ENCODE measurements around the gene RASL10B. TPM values are rescaled to one million over a fixed set of nuclear protein-coding genes. Genes with fewer than 3 reads are reported as not detected.
A peak's percentile ranks its signal among the peaks of the same experiment; 100 is the strongest.

The RASL10B gene
- total and polyA plus RNA-seq, 3 experiments from 2014 or later, result 0.12 to 0.80 (median 0.79) TPM

DNA sequence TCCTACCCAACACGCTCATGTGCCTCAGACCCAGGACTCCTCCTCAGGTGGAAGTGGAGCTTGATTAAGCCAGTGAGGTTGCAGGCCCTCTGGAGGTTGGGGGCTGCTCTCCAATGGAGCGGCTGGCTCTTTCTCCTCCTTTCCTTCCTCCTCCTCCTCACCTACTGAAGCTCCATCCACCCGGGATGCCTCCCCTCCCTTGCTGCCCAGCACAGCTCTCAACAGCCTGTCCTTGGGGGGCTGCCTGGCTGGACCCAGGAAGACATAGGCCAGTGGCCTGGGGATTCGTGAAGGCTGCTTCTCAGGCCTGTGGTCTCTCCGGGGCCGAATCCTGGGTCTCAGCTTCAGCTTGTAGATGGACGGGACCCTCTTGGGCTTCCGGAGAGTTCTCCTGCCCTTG, 13.4 kb downstream of the RASL10B start:
- Mint-ChIP-seq H3K27ac (no peak overlapping the region), H3K9me3 (no peaks in the 10 kb centered on the region), H3K4me3 (no peak overlapping the region), H3K4me1 (peaks cover 0 to 22% (median 6%) of the 10 kb centered on the region in 3 donors), H3K27me3 (peaks cover 39 to 50% of the 10 kb centered on the region in 2 donors), H3K36me3 (no peaks in the 10 kb centered on the region)
- H3K36me3 ChIP-seq (ENCODE audit: insufficient read depth, low read length), result no peaks in the 10 kb centered on the region
- H3K4me3 ChIP-seq (ENCODE audit: low read length), result no peak overlapping the region
- no peak for DNase-seq
- H3K9me3 ChIP-seq (ENCODE audit: low read length), result no peaks in the 10 kb centered on the region
- peaks cover 37% of the 10 kb centered on the region for H3K27me3 ChIP-seq (ENCODE audit: insufficient read depth, low read length, poor library complexity, severe bottlenecking)
- peaks cover 6% of the 10 kb centered on the region for H3K4me1 ChIP-seq (ENCODE audit: insufficient read depth, low read length)
- no peak overlapping the region for H3K27ac ChIP-seq (ENCODE audit: low read depth, low read length)
- CTCF ChIA-PET, result interaction anchor here (1.6 kb wide), 1 partner anchor 20 kb away, joined by 4 read pairs; no protein-coding TSS in a partner anchor
- POLR2A ChIA-PET, result no interaction called here

GRCh38 chr17:35745246-35745645, 13.8 kb downstream of the RASL10B start:
- H3K9me3 Mint-ChIP-seq, result no peaks in the 10 kb centered on the region
- no peaks in the 10 kb centered on the region for H3K9me3 ChIP-seq (ENCODE audit: low read length)
- no peak overlapping the region for H3K27ac Mint-ChIP-seq
- peaks cover 39% of the 10 kb centered on the region for H3K27me3 ChIP-seq (ENCODE audit: insufficient read depth, low read length, poor library complexity, severe bottlenecking)
- H3K4me3 Mint-ChIP-seq, result no peak overlapping the region
- POLR2A ChIA-PET, result no interaction called here
- no peak overlapping the region for H3K4me3 ChIP-seq (ENCODE audit: low read length)
- H3K27ac ChIP-seq (ENCODE audit: low read depth, low read length), result no peak overlapping the region
- peaks cover 6% of the 10 kb centered on the region for H3K4me1 ChIP-seq (ENCODE audit: insufficient read depth, low read length)
- no peaks in the 10 kb centered on the region for H3K36me3 ChIP-seq (ENCODE audit: insufficient read depth, low read length)
- peaks cover 41 to 53% of the 10 kb centered on the region in 2 donors for H3K27me3 Mint-ChIP-seq
- peaks cover 4 to 25% (median 7%) of the 10 kb centered on the region in 3 donors for H3K4me1 Mint-ChIP-seq
- no peaks in the 10 kb centered on the region for H3K36me3 Mint-ChIP-seq
- CTCF ChIA-PET, result interaction anchor here (1.6 kb wide), 1 partner anchor 19 kb away, joined by 4 read pairs; no protein-coding TSS in a partner anchor
- no peak for DNase-seq

DNA sequence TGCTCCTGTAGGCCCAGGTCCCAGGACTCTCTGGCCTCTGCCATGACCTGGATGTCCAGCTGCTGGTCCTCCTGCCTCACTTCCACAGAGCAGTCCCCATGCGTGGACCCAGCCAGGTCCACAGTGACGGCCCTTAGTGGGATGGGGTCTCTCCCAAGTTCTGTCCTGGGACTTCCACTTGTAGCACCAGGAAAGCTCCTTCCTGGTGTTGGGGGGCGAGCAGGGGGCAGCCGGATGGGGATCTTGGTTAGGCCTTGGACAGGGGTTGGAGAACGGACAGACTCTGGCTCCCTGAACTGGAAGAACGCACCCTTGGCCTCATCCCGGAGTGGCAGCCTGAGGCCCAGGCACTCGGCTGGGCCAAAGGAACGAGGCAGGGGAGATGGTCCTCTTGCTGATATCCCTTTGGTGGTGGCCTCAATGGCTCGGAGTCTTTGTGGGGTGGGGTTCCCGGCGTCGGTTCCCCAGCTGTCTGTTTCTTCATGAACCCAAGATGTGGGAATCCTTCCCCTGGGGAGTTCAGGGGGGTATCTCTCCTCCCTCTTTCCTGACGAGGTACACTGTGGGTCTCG, 14.4 kb downstream of the RASL10B start:
- no peak for DNase-seq
- Histone ChIP-seq H3K36me3 (ENCODE audit: insufficient read depth, low read length) (no peaks in the 10 kb centered on the region), H3K27me3 (ENCODE audit: insufficient read depth, low read length, poor library complexity, severe bottlenecking) (peaks cover 44% of the 10 kb centered on the region), H3K4me3 (ENCODE audit: low read length) (no peak overlapping the region), H3K9me3 (ENCODE audit: low read length) (no peaks in the 10 kb centered on the region), H3K4me1 (ENCODE audit: insufficient read depth, low read length) (peaks cover 6% of the 10 kb centered on the region), H3K27ac (ENCODE audit: low read depth, low read length) (no peak overlapping the region)
- H3K27ac Mint-ChIP-seq, result no peak overlapping the region
- peaks cover 5 to 27% (median 10%) of the 10 kb centered on the region in 3 donors for H3K4me1 Mint-ChIP-seq
- no peaks in the 10 kb centered on the region for H3K36me3 Mint-ChIP-seq
- no peaks in the 10 kb centered on the region for H3K9me3 Mint-ChIP-seq
- POLR2A ChIA-PET, result no interaction called here
- CTCF ChIA-PET, result interaction anchor here (1.6 kb wide), 1 partner anchor 19 kb away, joined by 4 read pairs; no protein-coding TSS in a partner anchor
- no peak overlapping the region for H3K4me3 Mint-ChIP-seq
- peaks cover 44 to 57% of the 10 kb centered on the region in 2 donors for H3K27me3 Mint-ChIP-seq

GRCh38 chr17:35747540-35748017, 16.1 kb downstream of the RASL10B start:
- H3K4me1 Mint-ChIP-seq, result peaks cover 4 to 18% (median 5%) of the 10 kb centered on the region in 3 donors
- H3K9me3 ChIP-seq (ENCODE audit: low read length), result no peaks in the 10 kb centered on the region
- DNase-seq, result peak; percentile 64 to 83 (median 71)
- no peak overlapping the region for H3K4me3 Mint-ChIP-seq
- H3K27ac Mint-ChIP-seq, result peak overlapping the region in 1 of 8 donors; percentile 77
- H3K9me3 Mint-ChIP-seq, result no peaks in the 10 kb centered on the region
- peaks cover 40% of the 10 kb centered on the region for H3K27me3 ChIP-seq (ENCODE audit: insufficient read depth, low read length, poor library complexity, severe bottlenecking)
- H3K27ac ChIP-seq (ENCODE audit: low read depth, low read length), result no peak overlapping the region
- H3K36me3 ChIP-seq (ENCODE audit: insufficient read depth, low read length), result no peaks in the 10 kb centered on the region
- peaks cover 6% of the 10 kb centered on the region for H3K4me1 ChIP-seq (ENCODE audit: insufficient read depth, low read length)
- H3K36me3 Mint-ChIP-seq, result no peaks in the 10 kb centered on the region
- H3K4me3 ChIP-seq (ENCODE audit: low read length), result no peak overlapping the region
- peaks cover 49 to 58% of the 10 kb centered on the region in 2 donors for H3K27me3 Mint-ChIP-seq
- POLR2A ChIA-PET, result interaction anchor here (1.2 kb wide), 1 partner anchor 61 kb away, joined by 4 read pairs; the partner anchor contains the start of gene TAF15
- CTCF ChIA-PET, result interaction anchor here (0.6 to 5.6 kb wide), 43 partner anchors 9 to 1205 kb away, joined by 3 to 42 read pairs (median 4); partner anchors contain the start of genes NLE1, RAD51D, RASL10B and SLFN12L

DNA sequence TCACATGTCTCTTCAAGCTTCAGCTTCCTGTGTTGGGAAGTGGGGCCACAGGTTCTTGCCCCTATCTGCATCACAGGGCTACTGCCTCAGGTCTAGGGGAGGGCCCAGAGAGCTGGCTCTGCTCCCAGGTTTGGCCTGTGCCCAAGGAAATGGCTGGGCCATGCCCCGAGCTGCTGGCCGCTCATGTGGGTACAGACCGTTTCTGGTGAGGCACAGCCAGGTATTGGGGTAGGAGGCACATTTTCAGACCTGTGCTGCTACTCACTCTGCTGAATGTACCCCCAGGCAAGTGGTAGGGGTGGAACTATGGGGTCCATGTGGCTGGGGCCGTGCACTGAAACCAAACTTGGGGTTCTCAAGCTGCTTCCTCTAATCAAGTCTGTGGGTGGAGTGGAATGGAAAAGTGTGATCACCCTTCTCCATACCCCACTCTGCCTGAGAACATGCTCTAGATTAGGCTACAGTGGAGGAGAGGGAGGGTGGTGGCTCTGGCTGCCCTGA, 17.0 kb downstream of the RASL10B start:
- Histone ChIP-seq H3K27ac (ENCODE audit: low read depth, low read length) (no peak overlapping the region), H3K9me3 (ENCODE audit: low read length) (no peaks in the 10 kb centered on the region), H3K27me3 (ENCODE audit: insufficient read depth, low read length, poor library complexity, severe bottlenecking) (peaks cover 35% of the 10 kb centered on the region), H3K36me3 (ENCODE audit: insufficient read depth, low read length) (no peaks in the 10 kb centered on the region), H3K4me3 (ENCODE audit: low read length) (no peak overlapping the region), H3K4me1 (ENCODE audit: insufficient read depth, low read length) (peaks cover 6% of the 10 kb centered on the region)
- H3K27ac Mint-ChIP-seq, result no peak overlapping the region
- CTCF ChIA-PET, result interaction anchor here (1.0 to 5.6 kb wide), 12 partner anchors 9 to 1206 kb away, joined by 3 to 42 read pairs (median 6); partner anchors contain the start of gene RASL10B
- POLR2A ChIA-PET, result no interaction called here
- H3K36me3 Mint-ChIP-seq, result no peaks in the 10 kb centered on the region
- peaks cover 47 to 63% of the 10 kb centered on the region in 2 donors for H3K27me3 Mint-ChIP-seq
- no peak for DNase-seq
- no peaks in the 10 kb centered on the region for H3K9me3 Mint-ChIP-seq
- no peak overlapping the region for H3K4me3 Mint-ChIP-seq
- peaks cover 4 to 18% (median 5%) of the 10 kb centered on the region in 3 donors for H3K4me1 Mint-ChIP-seq

GRCh38 chr17:35748979-35749378, 17.5 kb downstream of the RASL10B start:
- POLR2A ChIA-PET, result no interaction called here
- H3K9me3 Mint-ChIP-seq, result no peaks in the 10 kb centered on the region
- H3K27me3 ChIP-seq (ENCODE audit: insufficient read depth, low read length, poor library complexity, severe bottlenecking), result peaks cover 35% of the 10 kb centered on the region

DNA sequence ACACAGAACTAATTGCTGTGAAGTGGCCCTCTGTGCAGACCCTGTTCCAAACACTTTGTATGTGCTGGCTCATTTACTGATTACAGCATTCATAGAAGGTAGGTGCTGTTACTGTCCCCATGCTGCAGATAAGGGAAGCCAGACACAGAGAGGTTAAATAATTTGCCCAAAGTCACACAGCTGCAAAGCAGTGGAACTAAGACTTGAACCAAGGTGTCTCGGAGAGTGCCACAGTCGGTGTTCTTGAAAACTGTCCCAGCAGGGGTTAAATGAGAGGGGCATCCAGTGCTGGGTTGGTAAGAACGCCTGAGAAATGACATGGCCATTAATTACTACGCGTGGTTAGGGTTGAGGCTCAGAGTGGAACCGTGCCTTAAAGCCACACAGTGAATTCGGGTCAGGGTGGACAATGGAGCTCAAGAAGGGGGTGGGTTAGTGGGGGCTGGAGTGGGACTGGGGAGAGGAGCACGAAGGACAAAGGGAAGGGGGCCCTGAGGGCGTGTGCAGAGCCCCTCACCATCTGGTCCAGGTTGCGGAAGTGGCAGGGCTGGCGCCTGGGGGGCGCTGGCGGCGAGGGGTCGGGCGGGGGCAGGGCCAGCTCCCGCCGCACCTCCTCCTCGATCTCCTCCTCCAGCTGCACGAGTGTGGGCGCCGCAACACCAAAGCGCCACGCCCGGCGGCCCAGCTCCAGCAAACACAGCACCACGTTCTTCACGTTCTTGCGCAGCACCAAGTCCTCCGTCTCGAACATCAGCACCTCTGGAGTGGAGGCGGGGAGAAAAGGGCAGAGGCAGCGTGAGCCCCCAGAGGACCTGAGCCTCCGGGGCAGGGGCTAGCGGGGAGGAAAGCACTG, 18.3 kb downstream of the RASL10B start:
- ChIA-PET POLR2A (no interaction called here), CTCF (interaction anchor here (1.9 to 5.6 kb wide), 2 partner anchors 11 to 14 kb away, joined by 6 to 42 read pairs; no protein-coding TSS in a partner anchor)
- H3K4me3 ChIP-seq (ENCODE audit: low read length), result no peak overlapping the region
- H3K27ac ChIP-seq (ENCODE audit: low read depth, low read length), result no peak overlapping the region
- H3K9me3 ChIP-seq (ENCODE audit: low read length), result no peaks in the 10 kb centered on the region
- Mint-ChIP-seq H3K4me1 (peaks cover 4 to 18% (median 5%) of the 10 kb centered on the region in 3 donors), H3K27ac (peak overlapping the region in 1 of 8 donors; percentile 33), H3K4me3 (peak overlapping the region in 3 of 7 donors; percentile 29 to 69 (median 43)), H3K36me3 (no peaks in the 10 kb centered on the region), H3K27me3 (peaks cover 43 to 56% of the 10 kb centered on the region in 2 donors), H3K9me3 (no peaks in the 10 kb centered on the region)
- no peaks in the 10 kb centered on the region for H3K36me3 ChIP-seq (ENCODE audit: insufficient read depth, low read length)
- peaks cover 35% of the 10 kb centered on the region for H3K27me3 ChIP-seq (ENCODE audit: insufficient read depth, low read length, poor library complexity, severe bottlenecking)
- DNase-seq, result no peak
- peaks cover 6% of the 10 kb centered on the region for H3K4me1 ChIP-seq (ENCODE audit: insufficient read depth, low read length)

More at GRCh38 chr17:35748979-35749378, 17.5 kb downstream of the RASL10B start:
- no peak overlapping the region for H3K4me3 ChIP-seq (ENCODE audit: low read length)
- H3K27me3 Mint-ChIP-seq, result peaks cover 45 to 62% of the 10 kb centered on the region in 2 donors
- H3K4me3 Mint-ChIP-seq, result no peak overlapping the region
- no peak for DNase-seq
- no peaks in the 10 kb centered on the region for H3K36me3 ChIP-seq (ENCODE audit: insufficient read depth, low read length)
- CTCF ChIA-PET, result interaction anchor here (1.5 to 5.6 kb wide), 5 partner anchors 9 to 1207 kb away, joined by 3 to 42 read pairs (median 6); no protein-coding TSS in a partner anchor
- H3K4me1 Mint-ChIP-seq, result peaks cover 4 to 18% (median 5%) of the 10 kb centered on the region in 3 donors
- H3K27ac ChIP-seq (ENCODE audit: low read depth, low read length), result no peak overlapping the region
- no peaks in the 10 kb centered on the region for H3K36me3 Mint-ChIP-seq
- no peaks in the 10 kb centered on the region for H3K9me3 ChIP-seq (ENCODE audit: low read length)
- H3K4me1 ChIP-seq (ENCODE audit: insufficient read depth, low read length), result peaks cover 6% of the 10 kb centered on the region
- peak overlapping the region in 1 of 8 donors; percentile 40 for H3K27ac Mint-ChIP-seq
